T-helper 1 cell treated with Interleukin-12 subunit alpha and Interleukin-12 subunit beta and Interleukin-4 antibody, amounts not matched to agents 30 ng/mL and 1 ng/mL, for 36 hours (primary cell): ENCODE results near the gene SNX10. TPM values are rescaled to one million over a fixed set of nuclear protein-coding genes. Genes with fewer than 3 reads are reported as not detected.

Experiments
- intact Hi-C: fragments of 100-400 bp; cut with micrococcal nuclease; formaldehyde crosslinking; loops from one replicate; pipeline ENCODE4 v1.15.1; 2024
- total RNA-seq: library from RNA; stranded (reverse); gene quantifications from 2 replicates; pipeline ENCODE4 v1.2.3, GENCODE V29; 2022

Gene SNX10
- total RNA-seq, 1 donor from 2014 or later, result 43.1 TPM

GRCh38 chr7:26295015-26295414 lies 3.4 kb downstream of the SNX10 start:
- intact Hi-C loops, result loop anchor here (2.0 to 10.0 kb wide), 6 partner anchors 82 to 1446 kb away; partner anchors contain the start of genes SKAP2 and TAX1BP1

DNA sequence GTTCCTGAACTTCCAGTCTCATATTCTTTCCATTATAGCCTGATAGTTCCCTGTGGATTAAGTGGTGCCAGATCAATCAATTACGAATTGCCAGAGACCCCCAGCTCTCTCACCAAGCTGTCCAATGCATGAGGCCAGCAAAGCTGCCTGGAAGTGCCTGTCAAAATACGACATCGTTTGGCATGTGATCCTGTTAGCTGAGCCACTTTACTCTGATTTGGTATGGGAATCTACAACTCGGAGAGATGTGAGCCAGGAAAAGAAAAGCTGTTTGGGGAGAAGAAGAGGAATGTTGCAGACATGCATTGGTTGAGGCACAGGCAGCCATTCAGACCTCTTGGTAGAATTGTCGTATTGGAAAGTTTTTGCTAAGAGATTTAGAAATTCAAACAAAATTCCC lies 3.9 kb downstream of the SNX10 start:
- intact Hi-C loops, result loop anchor here (2.0 to 10.0 kb wide), 6 partner anchors 81 to 1445 kb away; partner anchors contain the start of genes SKAP2 and TAX1BP1

GRCh38 chr7:26298472-26299058 lies 6.9 kb downstream of the SNX10 start:
- intact Hi-C loops, result loop anchor here (10.0 kb wide), 2 partner anchors 566 to 1114 kb away; partner anchors contain the start of gene SKAP2

- intact Hi-C loops, result loop anchor here (1.0 to 2.0 kb wide), 2 partner anchors 11 to 14 kb away; partner anchors contain the start of gene SNX10
These were observed 13.6 kb downstream of the SNX10 start for GRCh38 chr7:26305090-26305868.

- intact Hi-C loops, result loop anchor here (1.0 to 2.0 kb wide), 2 partner anchors 12 to 15 kb away; partner anchors contain the start of gene SNX10
These were observed 14.4 kb downstream of the SNX10 start for GRCh38 chr7:26305869-26306665.

DNA sequence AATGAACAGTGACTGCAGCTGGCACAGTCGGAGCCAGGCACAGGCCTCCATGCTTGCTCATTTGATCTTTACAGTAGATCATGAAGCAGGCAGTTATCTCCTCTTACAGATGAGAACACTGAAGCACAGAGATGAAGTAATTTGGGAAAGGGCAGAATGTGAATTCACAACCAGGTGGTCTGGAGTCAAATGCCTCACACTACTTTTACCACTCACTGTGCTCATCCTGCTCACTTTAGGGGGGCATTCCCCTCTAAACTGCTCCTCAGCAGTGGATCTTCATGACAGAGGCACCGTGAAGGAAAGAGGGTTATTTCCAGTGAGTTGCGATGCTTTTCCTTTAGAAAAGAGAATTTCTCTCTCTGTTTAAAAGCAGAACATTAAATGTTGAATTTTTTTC lies 15.1 kb downstream of the SNX10 start:
- intact Hi-C loops, result no loop called here

- intact Hi-C loops, result no loop called here
These were observed 15.6 kb downstream of the SNX10 start for GRCh38 chr7:26307226-26307625.

DNA sequence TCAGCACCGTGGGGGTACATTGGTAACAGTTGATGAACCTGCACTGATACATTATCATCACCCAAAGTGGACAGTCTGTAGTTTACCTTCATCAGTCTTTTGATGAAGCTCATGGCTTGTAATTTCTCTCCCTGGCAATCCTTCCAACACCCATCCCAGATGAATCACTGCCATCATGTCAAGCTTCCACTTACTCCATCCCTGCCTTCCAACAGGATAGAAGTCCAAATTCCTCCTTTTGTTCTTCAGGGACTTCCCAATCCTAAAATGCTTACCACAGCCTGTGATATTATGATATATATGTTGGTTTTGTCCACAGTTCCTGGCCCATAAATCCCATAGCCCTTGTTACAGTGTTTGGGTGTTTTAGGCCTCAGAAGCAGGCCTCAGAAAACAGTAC lies 16.1 kb downstream of the SNX10 start:
- intact Hi-C loops, result no loop called here

GRCh38 chr7:26308551-26308950 lies 16.9 kb downstream of the SNX10 start:
- intact Hi-C loops, result no loop called here

DNA sequence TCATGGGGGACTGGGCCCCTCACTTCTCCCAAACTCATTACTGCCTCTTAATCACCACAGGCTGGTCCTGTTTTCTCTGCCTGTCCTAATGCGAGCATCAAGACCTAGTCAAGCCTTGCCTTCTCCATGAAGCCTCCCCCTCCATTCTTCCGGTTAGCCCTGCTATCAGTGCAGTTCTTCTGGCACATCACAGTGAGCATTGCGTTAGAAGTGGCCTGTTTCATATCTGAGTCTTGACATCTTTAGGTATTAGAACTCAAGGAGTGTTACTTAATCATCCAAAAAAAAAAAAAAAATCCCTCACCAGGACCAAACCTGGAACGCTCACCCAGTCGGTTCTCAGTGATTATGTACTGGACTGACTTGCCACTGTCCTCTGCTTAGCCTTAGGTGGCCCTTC lies 17.4 kb downstream of the SNX10 start:
- intact Hi-C loops, result no loop called here

- intact Hi-C loops, result no loop called here
These were observed 20.1 kb downstream of the SNX10 start for GRCh38 chr7:26311798-26312197.

GRCh38 chr7:26317211-26317610 lies 25.5 kb downstream of the SNX10 start:
- intact Hi-C loops, result no loop called here

DNA sequence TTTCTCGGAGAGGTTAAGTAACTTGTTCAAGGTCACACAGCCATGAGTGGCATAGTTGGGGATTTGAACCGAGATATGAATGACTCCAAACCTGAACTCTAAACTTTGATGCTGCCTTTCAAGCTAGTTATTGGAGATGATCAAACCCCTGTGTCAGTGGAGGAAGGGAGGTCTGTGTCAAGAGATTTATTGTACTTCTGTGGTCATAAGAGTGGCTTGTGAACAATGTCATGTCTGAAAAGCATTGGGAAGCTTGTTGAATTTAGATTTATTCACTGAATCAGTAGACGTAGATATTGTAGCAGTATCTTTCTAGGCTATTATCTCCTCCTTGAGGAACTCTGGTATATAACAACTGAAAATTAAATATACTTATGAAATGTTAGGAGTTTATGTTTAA lies 27.3 kb downstream of the SNX10 start:
- intact Hi-C loops, result no loop called here

DNA sequence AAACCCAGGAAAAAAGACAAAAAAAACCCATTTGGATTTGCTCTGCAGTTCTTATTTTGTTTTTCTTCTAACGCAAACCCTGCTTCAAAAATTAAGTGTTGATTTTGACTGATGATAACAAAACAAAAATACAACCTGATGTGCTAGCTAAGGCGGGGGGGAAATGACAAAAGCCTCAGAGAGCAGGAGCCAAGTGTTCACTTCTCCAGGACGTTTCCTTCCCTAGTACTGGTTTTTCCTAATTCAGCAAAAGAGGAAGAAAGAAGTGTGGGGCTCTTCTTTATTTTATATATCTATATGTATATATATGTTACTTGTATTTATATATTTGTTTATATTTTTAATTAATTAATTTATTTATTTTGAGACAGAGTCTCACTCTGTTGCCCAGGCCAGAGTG lies 28.0 kb downstream of the SNX10 start:
- intact Hi-C loops, result no loop called here

DNA sequence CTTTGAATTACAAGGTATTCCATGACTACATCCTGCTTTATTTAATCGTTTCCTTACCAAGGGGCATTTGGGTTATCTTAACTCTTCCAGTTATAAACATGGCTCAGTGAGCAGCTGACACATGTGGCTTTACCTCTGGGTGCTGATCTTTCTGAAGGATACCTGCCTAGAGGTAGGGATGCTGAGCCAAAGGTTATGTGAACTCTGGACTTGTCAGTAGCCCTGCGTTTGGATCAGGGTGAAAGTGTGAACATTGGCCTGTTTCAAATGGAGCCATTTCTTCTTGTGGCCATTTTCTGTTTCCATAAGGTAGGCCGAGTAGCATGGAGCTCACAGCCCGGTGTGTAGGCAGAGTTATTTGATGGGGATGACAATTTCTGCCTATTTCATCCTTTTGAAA lies 29.2 kb downstream of the SNX10 start:
- intact Hi-C loops, result no loop called here

DNA sequence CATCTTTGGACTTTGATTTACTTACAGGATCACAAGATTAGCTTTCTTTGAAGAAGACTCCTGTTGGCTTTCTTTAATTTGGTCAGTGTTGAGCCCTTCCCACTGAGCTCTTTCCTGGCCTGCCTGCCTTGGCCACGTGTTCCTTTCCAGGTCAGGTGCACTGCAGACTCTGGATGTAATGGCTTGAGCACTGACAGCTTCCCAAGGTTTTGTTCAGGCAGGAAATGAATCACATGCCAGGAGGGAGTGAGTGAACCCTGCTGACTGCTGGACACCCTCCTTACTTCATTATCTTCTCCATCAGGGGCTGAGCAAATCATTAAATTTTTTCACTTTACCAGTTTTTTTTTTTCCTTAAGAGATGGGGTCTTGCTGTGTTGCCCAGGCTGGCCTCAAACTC lies 29.8 kb downstream of the SNX10 start:
- intact Hi-C loops, result no loop called here

DNA sequence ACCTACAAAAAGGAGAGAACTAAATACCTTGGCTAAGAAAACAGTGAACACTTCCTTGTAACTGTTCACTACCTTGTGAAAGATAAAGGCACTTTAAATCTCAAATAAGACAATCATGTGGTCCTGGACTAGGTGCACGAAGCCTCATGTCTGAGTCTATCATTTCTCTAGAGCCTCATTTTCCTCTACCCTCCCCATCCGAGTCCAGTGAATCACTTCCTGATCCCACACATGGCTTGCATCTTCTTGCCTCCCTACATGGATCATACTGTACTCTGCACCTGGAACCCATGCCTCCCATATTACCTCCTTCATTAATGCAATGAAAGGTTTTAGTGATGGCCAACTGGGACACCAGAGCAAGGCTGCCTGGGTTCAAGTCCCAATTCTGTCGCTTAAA lies 34.5 kb downstream of the SNX10 start:
- intact Hi-C loops, result no loop called here

DNA sequence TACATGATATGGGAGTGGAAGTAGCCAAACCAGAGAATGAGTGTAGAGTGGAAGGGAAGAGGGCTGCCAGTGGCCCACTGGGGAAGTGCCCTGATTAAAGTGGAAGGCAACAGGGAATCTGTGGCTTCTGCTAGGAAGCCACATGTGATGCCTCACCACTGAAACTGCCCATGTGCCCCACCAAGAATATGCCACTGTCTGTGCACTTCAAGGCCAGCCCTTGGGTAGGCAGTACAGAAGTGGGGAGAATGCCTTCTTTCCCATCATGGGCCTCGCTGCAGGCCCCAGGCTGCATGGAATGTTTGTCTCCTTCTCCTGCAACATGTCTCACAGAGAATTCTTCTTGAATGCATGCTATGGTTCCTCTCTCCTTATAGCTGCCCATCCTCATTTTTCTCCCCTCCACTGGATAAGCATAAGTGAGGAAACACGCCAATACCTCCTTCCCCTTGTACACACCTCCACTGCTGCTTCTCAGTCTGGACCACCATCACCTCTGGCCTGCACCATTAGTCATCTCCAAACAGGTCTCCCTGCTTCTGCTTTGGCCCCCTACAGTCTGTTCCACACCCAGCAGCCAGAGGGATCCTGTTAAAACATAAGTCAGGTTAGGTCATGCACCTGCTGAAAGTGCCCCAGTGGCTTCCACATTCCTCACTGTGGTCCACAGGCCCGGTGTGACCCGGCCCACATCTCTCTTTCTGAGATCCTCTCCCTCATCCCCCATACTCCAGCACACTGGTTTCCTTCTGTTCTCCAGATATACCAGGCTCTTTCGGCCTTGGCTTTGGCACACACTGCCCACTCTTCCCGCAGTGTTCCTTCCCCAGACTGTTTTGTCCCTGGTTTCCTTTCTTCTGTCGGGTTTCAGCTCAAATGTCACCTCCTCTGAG lies 37.1 kb downstream of the SNX10 start:
- intact Hi-C loops, result no loop called here

GRCh38 chr7:26329520-26330255 lies 38.0 kb downstream of the SNX10 start:
- intact Hi-C loops, result no loop called here

DNA sequence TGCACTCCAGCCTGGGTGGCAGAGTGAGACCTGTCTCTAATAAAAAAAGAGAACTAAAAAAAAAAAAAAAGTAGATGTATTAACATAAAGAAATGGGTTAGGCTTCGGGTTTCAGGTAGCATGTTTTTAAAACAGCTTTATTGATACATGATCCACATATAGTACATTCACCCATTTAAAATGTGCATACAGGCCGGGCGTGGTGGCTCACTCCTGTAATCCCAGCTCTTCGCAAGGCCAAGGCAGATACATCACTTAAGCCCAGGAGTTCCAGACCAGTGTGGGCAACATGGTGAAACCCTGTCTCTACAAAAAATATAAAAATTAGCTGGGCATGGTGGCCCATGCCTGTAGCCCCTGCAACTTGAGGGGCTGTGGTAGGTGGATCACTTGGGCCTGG lies 39.5 kb downstream of the SNX10 start:
- intact Hi-C loops, result no loop called here
